Measurements from ENCODE around the gene SPATA33. TPM values are rescaled to one million over a fixed set of nuclear protein-coding genes. Genes with fewer than 3 reads are reported as not detected.

The SPATA33 gene
- total RNA-seq, 2 experiments from 2014 or later: 6.3 to 7.1 TPM

DNA sequence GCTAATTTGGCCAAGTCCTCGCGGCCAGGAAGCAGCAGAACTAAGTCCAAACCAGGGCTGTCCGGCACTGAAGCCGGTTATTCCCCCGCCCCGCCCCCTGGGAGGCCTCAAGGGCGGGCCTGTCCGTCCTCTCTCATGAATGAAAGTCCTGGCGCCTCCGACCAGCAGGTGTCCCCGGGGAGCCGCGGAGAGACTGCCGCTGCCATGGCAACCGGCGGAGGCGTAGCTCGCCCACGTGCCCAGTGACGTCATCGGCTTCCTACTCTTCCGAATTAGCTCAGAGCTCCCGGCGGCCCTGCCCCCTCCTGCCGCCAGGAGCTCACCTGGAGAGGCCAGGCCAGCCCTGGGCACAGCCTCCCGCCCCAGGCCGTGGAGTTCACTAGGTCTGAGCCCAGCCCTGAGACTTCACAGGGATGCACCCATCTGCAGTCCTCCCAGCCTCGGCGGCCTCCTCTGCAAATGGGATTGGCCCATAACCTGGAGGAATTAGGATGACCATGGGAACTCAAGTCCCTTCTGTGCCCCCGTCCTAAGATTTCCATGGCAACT lies 42.5 kb downstream of the SPATA33 start:
- H3K27me3 Mint-ChIP-seq: no peaks in the 10 kb centered on the region
- CTCF ChIA-PET: interaction anchor here (0.7 to 3.4 kb wide), 44 partner anchors 8 to 374 kb away, joined by 3 to 28 read pairs (median 4); partner anchors contain the start of genes CDK10, CHMP1A, CPNE7 and SPATA33
- intact Hi-C loops (cut with micrococcal nuclease): loop anchor here (10.0 kb wide), 1 partner anchor 95 kb away; no protein-coding TSS in a partner anchor
- peak overlapping the region; percentile 25 for H3K27ac Mint-ChIP-seq
- H3K36me3 Mint-ChIP-seq (ENCODE audit: low read depth): peaks cover 5% of the 10 kb centered on the region
- peaks cover 27% of the 10 kb centered on the region for H3K4me1 Mint-ChIP-seq (ENCODE audit: low read depth)
- DNase-seq (peak; percentile 98), ATAC-seq (peak; percentile 17)
- peak; percentile 88 for TF ChIP-seq CTCF (IDR thresholded peaks at IDR 0.05)
- H3K4me3 Mint-ChIP-seq: peak overlapping the region; percentile 67
- H3K9me3 Mint-ChIP-seq: no peaks in the 10 kb centered on the region
- POLR2A ChIA-PET: interaction anchor here (1.3 to 3.6 kb wide), 12 partner anchors 9 to 173 kb away, joined by 3 to 21 read pairs (median 5); partner anchors contain the start of genes CDK10, CHMP1A, SPATA33 and TCF25

DNA sequence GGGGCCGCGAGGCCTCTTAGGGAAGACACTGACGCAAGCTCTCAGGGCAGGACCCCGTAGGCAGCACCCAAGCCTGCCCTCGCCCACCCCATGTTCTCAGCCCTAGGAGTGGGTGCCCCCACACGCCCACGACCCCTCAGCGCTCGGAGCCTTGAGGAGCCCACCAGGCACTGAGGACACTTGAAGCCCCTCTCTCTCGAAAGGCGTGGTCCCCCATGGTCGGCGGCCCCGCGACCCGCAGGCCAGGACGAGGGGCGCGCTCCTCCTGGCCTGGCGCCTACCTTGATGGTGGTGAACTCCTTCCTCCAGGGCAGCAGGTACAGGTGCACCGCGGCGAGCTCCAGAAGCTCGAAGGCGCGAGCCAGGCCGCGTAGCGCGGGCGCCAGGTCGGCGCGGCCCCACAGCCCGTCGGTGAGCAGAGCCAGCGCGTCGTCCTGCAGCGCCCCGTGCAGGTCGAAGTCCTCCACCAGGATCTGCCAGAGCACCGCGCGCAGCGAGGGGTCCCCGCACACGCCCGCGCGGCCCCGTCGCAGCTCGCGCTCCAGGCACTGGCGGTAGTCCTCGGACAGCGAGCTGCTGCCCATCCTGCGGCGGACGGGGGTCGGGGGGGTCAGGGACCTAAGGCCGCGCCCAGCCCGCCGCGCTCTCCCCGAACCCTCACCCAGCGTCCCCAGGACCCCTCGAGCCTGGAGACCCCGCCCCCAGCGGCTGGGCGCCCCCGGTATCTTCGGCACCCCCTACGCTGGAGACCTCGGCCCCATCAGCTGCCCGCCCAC lies 43.2 kb downstream of the SPATA33 start:
- intact Hi-C loops (cut with micrococcal nuclease): loop anchor here (10.0 kb wide), 1 partner anchor 94 kb away; no protein-coding TSS in a partner anchor
- peak; percentile 29 for ATAC-seq
- DNase-seq: peak; percentile 73
- CTCF ChIA-PET: interaction anchor here (0.7 to 3.4 kb wide), 42 partner anchors 9 to 373 kb away, joined by 3 to 28 read pairs (median 4); partner anchors contain the start of genes CDK10, CHMP1A, CPNE7 and SPATA33
- POLR2A ChIA-PET: interaction anchor here (1.2 to 3.6 kb wide), 11 partner anchors 8 to 172 kb away, joined by 3 to 21 read pairs (median 6); partner anchors contain the start of genes CDK10, CHMP1A, SPATA33 and TCF25
- peak; percentile 24 for TF ChIP-seq CTCF (IDR thresholded peaks at IDR 0.05)
- Mint-ChIP-seq H3K27ac (peak overlapping the region; percentile 25), H3K27me3 (no peaks in the 10 kb centered on the region), H3K4me3 (peak overlapping the region; percentile 67), H3K4me1 (ENCODE audit: low read depth) (peaks cover 23% of the 10 kb centered on the region), H3K9me3 (no peaks in the 10 kb centered on the region), H3K36me3 (ENCODE audit: low read depth) (peaks cover under 1% of the 10 kb centered on the region)

DNA sequence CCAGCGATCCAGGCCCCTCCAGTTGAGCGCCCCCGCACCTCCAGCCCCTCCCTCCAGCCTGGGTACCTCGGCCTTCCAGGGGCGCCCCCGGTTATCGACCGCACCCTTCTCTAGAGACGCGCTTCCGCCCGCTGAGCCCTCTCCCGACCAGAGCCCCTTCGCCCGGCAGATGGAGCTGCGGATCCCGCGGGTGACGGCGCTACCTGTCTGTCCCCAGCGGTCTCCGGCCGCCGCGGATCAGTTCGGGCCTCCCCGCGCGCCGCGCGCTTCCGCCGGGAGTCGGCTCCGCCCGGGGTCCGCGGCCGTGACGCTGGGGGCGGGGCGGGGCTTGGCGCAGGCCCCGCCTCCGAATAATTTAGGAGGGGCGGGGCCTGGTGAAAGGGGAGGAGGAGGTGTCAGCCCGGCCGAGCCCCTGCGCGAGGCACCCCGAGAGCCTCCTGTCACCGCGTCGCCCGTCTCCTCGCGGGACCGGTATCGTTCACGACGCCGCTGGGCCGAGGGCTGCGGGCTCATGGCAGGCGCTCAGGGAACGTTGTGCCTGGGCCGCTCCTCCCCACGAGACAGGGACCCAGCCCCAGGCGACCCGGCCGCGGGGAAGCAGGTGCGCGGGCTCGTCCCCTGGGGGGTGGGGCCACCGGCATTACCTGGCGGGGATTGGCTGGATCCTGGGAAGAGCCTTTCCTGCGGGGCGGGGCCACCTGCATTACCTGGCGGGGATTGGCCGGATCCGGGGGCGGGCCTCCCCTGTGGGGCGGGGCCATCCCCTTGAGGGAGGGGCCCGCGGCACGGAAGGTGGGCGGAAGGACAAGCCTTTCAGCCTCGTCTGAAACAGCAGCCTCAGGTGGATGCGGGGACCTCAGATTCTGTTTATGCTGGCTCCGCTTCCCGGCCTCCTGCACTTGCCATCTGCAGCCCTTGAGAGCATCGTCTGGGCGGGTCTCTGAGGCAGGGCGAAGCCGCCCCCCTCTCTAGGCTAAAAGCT lies 44.1 kb downstream of the SPATA33 start, which contains the start of gene SPATA2L:
SPATA2L (minus strand) TSS at position 281 of the 982 bp plus-strand sequence. CDS start 473 bp downstream, outside the sequence.
- peak within 1 kb of the TSS; percentile 69 for H3K4me3 Mint-ChIP-seq
- peak; percentile 96 for DNase-seq
- peak; percentile 15 for TF ChIP-seq CTCF (IDR thresholded peaks at IDR 0.05)
- no peaks in the 10 kb centered on the region for H3K36me3 Mint-ChIP-seq (ENCODE audit: low read depth)
- ATAC-seq: peak; percentile 85
- ChIA-PET CTCF (interaction anchor here (1.0 to 3.4 kb wide), 15 partner anchors 8 to 372 kb away, joined by 3 to 28 read pairs (median 4); partner anchors contain the start of genes CDK10 and TCF25), POLR2A (interaction anchor here (1.2 to 2.6 kb wide), 7 partner anchors 9 to 172 kb away, joined by 5 to 11 read pairs (median 7); partner anchors contain the start of genes CHMP1A, SPATA33 and TCF25)
- H3K9me3 Mint-ChIP-seq: no peaks in the 10 kb centered on the region
- no peaks in the 10 kb centered on the region for H3K27me3 Mint-ChIP-seq
- intact Hi-C loops (cut with micrococcal nuclease): loop anchor here (10.0 kb wide), 1 partner anchor 93 kb away; no protein-coding TSS in a partner anchor
- peaks cover 18% of the 10 kb centered on the region for H3K4me1 Mint-ChIP-seq (ENCODE audit: low read depth)
- H3K27ac Mint-ChIP-seq: peak within 1 kb of the TSS; percentile 71

DNA sequence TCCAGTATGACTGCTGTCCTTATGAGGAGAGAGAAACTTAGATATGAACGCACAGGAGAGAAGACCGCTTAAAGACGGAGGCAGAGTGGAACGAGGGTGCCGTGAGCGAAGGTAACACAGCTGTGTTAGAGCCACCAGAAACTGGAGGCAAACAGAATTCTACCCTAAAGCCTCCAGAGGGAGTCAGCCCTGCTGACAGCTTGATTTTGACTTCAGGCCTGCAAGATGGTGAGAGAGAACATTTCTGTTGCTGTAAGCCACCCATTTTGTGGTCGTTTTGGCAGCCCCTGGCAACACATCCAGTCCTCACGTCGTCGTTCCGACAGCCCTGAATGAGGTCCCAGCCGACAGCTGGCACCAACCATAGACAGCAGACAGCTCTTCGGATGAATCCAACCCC lies 46.6 kb downstream of the SPATA33 start:
- H3K36me3 Mint-ChIP-seq (ENCODE audit: low read depth): no peaks in the 10 kb centered on the region
- POLR2A ChIA-PET: interaction anchor here (1.0 to 2.6 kb wide), 4 partner anchors 10 to 30 kb away, joined by 3 to 10 read pairs (median 6); no protein-coding TSS in a partner anchor
- intact Hi-C loops (cut with micrococcal nuclease): loop anchor here (10.0 kb wide), 1 partner anchor 91 kb away; no protein-coding TSS in a partner anchor
- H3K9me3 Mint-ChIP-seq: no peaks in the 10 kb centered on the region
- no peaks in the 10 kb centered on the region for H3K27me3 Mint-ChIP-seq
- H3K4me1 Mint-ChIP-seq (ENCODE audit: low read depth): peaks cover 18% of the 10 kb centered on the region
- DNase-seq (no peak), ATAC-seq (no peak)
- H3K4me3 Mint-ChIP-seq: no peak overlapping the region
- TF ChIP-seq CTCF (IDR thresholded peaks at IDR 0.05): no peak
- no peak overlapping the region for H3K27ac Mint-ChIP-seq
- CTCF ChIA-PET: interaction anchor here (0.7 to 4.2 kb wide), 5 partner anchors 89 to 169 kb away, joined by 3 to 58 read pairs (median 3); partner anchors contain the start of genes FANCA and TCF25

Data from activated CD8-positive, alpha-beta T cell treated with anti-CD3 and anti-CD28 coated beads for 36 hours (primary cell).